Activated naive CD4-positive, alpha-beta T cell treated with anti-CD3 and anti-CD28 coated beads, Interleukin-2, amount 10 ng/mL, durations not matched to agents 7 days and 5 days (primary cell): ENCODE results near the gene DENND4B.

ENCODE experiments used
- CTCF ChIA-PET: fragments of 350-600 bp; sonication (Branson Sonifier 250); formaldehyde crosslinking; loops from one replicate; lab custom pipeline; 2021; ENCODE audit warnings: antibody characterized with exemption; lab: Charles Lee
- DNase-seq: peaks from one replicate; pipeline ENCODE4 v3.0.0-alpha.2; 2020
- H3K27ac Mint-ChIP-seq: one replicate; pipeline ENCODE4 v1.8.0; 2021; ENCODE audit warnings: mild to moderate bottlenecking, moderate library complexity, mixed read lengths
- H3K27me3 Mint-ChIP-seq: one replicate; pipeline ENCODE4 v1.8.0; 2021; ENCODE audit warnings: mild to moderate bottlenecking, mixed read lengths
- H3K36me3 Mint-ChIP-seq: one replicate; pipeline ENCODE4 v1.8.0; 2021; ENCODE audit warnings: mixed read lengths
- H3K4me1 Mint-ChIP-seq: one replicate; pipeline ENCODE4 v1.8.0; 2021; ENCODE audit warnings: mixed read lengths
- H3K4me3 Mint-ChIP-seq: one replicate; pipeline ENCODE4 v1.8.0; 2021; ENCODE audit warnings: mild to moderate bottlenecking, moderate library complexity, mixed read lengths
- H3K9me3 Mint-ChIP-seq: one replicate; pipeline ENCODE4 v1.8.0; 2021; ENCODE audit warnings: mixed read lengths

Gene DENND4B

DNA sequence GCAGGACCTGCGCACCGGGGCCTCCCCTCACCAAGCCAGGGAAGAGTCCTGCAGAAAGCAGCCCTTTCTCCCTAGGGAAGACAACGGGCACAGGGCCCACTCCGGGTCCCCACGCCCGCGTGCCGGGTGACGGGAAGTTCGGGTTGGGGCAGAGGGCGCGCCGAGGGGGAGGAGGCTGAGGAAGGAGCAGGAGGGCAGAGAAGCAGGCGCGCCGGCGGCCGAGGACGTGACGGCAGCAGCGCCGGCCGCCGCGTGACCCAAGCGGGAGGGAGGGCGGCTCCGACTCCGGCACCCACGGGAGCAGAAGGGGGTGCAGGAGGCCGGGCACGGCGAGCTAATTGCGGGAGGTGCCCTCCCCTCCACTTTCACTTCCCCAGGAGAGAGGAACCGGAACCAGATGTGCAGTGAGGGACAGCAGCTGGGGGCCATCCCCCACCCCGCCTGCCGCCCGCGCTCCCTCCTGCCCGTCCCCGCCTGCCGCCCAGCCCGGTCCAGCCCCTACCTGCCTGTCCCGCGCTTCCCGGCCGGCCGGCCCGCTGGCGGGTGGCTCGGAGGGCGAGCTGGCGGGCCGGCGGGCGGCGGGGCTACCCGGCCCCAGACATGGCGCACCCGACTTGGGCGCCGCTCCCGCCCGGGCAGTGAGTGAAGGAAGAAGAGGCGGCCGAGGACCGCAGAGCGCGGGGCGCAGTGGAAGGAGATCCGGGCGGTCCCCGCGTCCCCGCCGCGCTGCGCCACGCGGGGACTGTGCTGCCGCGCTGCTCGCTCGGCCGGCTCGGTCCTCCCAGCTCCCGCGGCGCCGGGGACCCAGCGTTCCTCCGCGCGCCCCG lies 510 bp downstream of the DENND4B start:
- H3K27me3 Mint-ChIP-seq: peaks cover 4% of the 10 kb centered on the region
- H3K9me3 Mint-ChIP-seq: no peaks in the 10 kb centered on the region
- H3K36me3 Mint-ChIP-seq: peaks cover 65% of the 10 kb centered on the region

DNA sequence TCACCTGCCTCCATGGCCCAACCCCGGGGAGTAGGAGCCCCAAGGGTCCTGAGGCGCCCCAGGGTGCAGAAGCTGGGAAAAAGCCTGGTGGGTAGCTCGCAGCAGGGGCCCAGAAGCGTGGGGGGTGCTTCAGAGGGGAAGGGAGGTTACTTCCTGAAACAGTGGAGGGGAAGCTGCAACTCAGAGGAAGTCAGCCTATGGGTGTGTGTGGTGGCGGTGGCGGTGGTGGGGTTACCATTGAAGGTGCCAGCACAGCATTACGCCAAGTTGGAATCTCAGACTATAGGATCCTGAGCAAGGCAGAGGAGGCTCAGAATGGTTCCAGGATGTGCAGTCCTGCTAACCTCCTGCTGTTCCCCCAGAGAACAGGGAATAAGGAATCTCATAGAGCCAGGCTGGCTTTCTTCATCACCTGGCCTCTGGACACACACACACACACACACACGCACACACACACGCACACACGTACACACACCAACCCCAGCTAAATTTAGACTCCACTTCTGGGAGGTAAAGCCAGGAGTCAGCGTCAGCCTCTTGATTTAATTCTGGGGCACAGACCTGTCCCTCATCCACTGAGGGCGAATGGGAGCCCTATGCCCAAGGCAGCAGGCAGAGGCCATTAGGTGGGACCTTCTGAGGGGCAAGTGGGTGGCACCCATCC lies 1.3 kb downstream of the DENND4B start:
- Mint-ChIP-seq H3K27ac (peak overlapping the region; percentile 99), H3K9me3 (no peaks in the 10 kb centered on the region), H3K4me3 (peak overlapping the region; percentile 96), H3K27me3 (peaks cover 4% of the 10 kb centered on the region), H3K4me1 (peaks cover 42% of the 10 kb centered on the region), H3K36me3 (peaks cover 62% of the 10 kb centered on the region)
- DNase-seq: peak; percentile 90
- CTCF ChIA-PET: interaction anchor here (0.7 to 3.3 kb wide), 17 partner anchors 9 to 268 kb away, joined by 3 to 23 read pairs (median 6); partner anchors contain the start of genes CREB3L4, GATAD2B, JTB and RAB13

More for the DNA sequence above, 510 bp downstream of the DENND4B start:
- Mint-ChIP-seq H3K27ac (peak overlapping the region; percentile 99), H3K4me1 (peaks cover 40% of the 10 kb centered on the region), H3K4me3 (peak overlapping the region; percentile 96)
- CTCF ChIA-PET: interaction anchor here (0.6 to 3.3 kb wide), 16 partner anchors 10 to 380 kb away, joined by 3 to 23 read pairs (median 4); partner anchors contain the start of genes CREB3L4, GATAD2B, JTB and RAB13
- peak; percentile 87 for DNase-seq

DNA sequence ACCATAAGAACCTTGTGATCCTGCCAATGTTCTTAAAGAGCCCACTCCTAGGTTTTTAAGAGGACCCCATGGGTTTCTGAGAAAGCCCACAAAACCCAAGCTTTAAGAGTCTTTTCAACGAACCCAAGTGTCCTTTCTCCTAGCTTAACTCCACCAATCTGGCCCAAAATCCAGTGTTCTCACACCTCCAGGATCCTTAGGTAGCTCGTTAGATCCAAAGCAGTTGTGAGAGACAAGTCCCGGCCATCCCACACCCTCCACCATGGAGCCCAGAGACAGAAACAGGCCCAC lies 1.7 kb downstream of the DENND4B start:
- CTCF ChIA-PET: interaction anchor here (0.7 to 3.3 kb wide), 14 partner anchors 10 to 267 kb away, joined by 3 to 23 read pairs (median 6); partner anchors contain the start of genes CREB3L4, GATAD2B, JTB and RAB13
- DNase-seq: no peak
- Mint-ChIP-seq H3K4me1 (peaks cover 43% of the 10 kb centered on the region), H3K36me3 (peaks cover 64% of the 10 kb centered on the region), H3K4me3 (peak overlapping the region; percentile 96), H3K9me3 (no peaks in the 10 kb centered on the region), H3K27me3 (peaks cover 4% of the 10 kb centered on the region), H3K27ac (peak overlapping the region; percentile 99)

DNA sequence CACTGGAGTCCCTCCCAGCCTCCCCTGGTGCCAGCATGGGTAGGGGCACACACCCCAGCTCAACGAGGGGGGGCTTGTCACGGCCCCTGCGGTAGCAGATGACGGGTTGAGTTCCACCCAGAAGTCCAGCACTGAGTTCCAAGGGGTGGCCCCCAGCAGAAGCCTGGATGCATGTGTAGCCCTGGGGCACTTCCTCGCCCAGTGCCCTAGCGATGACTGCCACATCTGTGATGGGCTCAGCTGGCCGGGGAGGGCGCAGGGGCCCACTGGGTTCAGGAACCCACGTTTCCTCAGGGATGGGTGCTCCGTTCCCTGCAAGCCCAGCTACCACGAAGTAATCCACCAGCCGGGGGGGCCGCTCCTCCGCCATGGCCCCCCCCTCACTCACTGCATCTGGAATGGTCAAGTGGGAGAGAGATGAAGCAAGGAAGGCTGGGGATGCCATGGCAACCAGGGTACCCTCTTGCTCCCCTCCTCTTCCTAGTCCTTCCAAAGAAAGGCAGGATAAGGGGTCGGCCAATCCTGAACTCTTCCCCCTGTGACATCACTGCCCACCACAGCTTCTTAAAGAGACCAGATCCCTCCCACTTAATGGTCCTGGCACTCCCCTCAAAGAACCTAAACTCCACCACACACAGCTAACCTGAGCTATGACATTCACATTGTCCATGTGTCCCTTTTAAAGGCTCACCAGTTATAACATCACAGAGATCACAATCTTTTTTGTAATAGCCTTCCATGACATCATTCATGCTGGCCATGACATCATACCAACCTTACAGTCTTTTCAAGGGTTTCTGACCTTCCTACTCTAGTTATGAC lies 2.3 kb downstream of the DENND4B start:
- peaks cover 4% of the 10 kb centered on the region for H3K27me3 Mint-ChIP-seq
- peak overlapping the region; percentile 99 for H3K27ac Mint-ChIP-seq
- no peaks in the 10 kb centered on the region for H3K9me3 Mint-ChIP-seq
- peak overlapping the region; percentile 96 for H3K4me3 Mint-ChIP-seq
- CTCF ChIA-PET: interaction anchor here (0.7 to 3.3 kb wide), 13 partner anchors 11 to 267 kb away, joined by 3 to 23 read pairs (median 5); partner anchors contain the start of genes CREB3L4, GATAD2B, JTB and RAB13
- peaks cover 69% of the 10 kb centered on the region for H3K36me3 Mint-ChIP-seq
- no peak for DNase-seq
- peaks cover 43% of the 10 kb centered on the region for H3K4me1 Mint-ChIP-seq

DNA sequence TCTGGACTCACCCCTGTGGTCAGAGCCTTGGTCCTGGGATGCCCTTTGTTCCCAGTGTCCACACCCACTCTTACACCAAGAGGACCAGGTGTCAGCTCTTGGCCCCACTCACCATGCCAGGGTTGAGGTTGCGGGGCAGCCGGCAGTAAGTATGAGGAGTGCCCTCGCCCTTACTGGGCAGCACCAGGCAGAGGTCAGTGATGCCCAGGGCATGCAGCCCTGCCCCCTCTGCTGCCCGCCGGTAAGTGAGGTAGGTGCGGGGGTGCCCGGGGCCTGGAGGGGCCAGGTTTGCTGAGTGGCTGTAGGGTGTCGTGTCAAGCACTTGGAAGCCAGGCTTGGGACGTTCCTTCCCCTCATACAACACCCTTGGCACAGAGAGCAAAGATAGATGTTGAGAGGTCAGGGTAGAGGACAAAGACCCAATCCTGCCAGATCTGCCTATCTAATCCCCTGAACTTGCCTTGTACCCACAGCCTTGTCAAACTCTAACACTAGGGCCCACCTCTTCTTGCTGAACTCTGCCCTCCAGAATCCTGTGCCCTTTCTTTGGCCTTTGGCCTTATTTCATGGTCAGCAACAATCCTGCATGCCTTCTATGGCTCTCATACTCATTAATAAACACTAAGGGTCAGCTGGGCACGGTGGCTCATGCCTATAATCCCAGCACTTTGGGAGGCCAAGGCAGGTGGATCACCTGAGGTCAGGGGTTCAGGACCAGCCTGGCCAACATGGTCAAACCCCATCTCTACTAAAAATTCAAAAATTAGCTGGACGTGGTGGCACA lies 3.6 kb downstream of the DENND4B start:
- peaks cover 43% of the 10 kb centered on the region for H3K4me1 Mint-ChIP-seq
- H3K4me3 Mint-ChIP-seq: peak overlapping the region; percentile 20
- CTCF ChIA-PET: interaction anchor here (1.0 kb wide), 1 partner anchor 120 kb away, joined by 3 read pairs; no protein-coding TSS in a partner anchor
- peaks cover 64% of the 10 kb centered on the region for H3K36me3 Mint-ChIP-seq
- peaks cover 4% of the 10 kb centered on the region for H3K27me3 Mint-ChIP-seq
- no peak for DNase-seq
- H3K9me3 Mint-ChIP-seq: no peaks in the 10 kb centered on the region
- peak overlapping the region; percentile 45 for H3K27ac Mint-ChIP-seq

DNA sequence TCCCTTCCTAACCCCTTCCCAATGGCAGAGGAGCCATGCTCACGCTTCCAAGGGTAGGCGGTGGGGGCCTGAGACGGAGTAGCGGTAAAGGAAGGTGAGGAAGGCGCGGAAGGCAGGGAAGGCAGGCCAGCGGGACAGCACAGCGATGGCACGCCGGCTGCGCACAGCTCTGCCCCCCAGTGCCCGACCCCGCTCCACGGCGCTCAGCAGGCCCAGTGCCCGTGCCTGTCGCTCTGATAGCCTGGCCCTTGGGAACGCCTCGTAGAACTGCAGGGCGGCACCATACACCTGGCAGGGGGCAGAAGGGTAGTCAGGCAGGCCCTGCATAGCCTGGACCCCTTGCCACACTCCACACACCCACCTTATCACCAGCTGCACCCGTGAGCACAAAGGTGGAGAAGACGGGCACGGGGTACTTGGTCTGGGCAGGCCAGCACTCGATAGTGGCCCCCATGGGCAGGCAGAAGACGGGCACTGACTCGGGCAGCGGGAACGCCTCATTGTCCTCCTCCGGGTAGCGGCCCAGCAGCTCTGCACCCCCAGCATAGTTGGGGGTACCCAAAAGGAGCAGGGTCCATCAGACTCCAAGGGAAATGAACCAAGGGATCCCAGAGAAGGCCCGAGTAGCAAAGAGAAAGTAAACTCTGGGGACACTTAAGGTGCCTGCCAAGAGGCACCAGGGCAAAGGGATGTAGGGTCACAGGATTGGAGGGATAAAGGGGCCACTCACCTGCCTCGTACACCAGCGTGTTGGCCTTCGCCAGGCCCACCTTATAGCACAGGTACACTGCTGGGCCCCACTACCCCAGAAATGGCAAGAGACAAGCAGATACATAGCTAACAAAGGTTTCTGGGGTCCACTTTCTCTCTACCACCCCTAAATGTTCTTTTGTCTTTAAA lies 4.4 kb downstream of the DENND4B start:
- CTCF ChIA-PET: no interaction called here
- H3K4me3 Mint-ChIP-seq: no peak overlapping the region
- peaks cover 66% of the 10 kb centered on the region for H3K36me3 Mint-ChIP-seq
- H3K9me3 Mint-ChIP-seq: no peaks in the 10 kb centered on the region
- DNase-seq: no peak
- peaks cover 4% of the 10 kb centered on the region for H3K27me3 Mint-ChIP-seq
- H3K27ac Mint-ChIP-seq: peak overlapping the region; percentile 45
- H3K4me1 Mint-ChIP-seq: peaks cover 42% of the 10 kb centered on the region

DNA sequence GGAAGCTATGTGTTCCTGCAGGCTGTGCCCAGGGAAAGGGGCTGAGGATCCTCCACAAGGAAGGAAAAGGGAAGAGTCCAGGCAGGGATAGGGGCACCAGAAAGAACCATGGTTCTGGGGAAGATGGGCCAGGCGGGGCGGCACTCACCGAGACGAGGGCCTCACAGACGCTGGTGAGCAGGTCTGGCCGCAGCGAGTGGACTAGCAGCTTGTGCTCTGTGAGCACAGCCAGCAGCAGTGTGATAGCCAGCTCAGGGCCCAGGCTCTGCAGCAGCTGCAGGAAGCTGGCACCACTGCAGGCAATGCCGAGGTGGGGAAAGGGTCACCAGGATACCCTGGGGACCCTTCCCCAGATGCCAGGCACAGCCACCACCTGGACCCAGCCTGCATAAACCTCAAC lies 5.8 kb downstream of the DENND4B start:
- peaks cover 75% of the 10 kb centered on the region for H3K36me3 Mint-ChIP-seq
- H3K27me3 Mint-ChIP-seq: peaks cover 4% of the 10 kb centered on the region
- no peak for DNase-seq
- H3K4me1 Mint-ChIP-seq: peaks cover 37% of the 10 kb centered on the region
- no peak overlapping the region for H3K4me3 Mint-ChIP-seq
- no peaks in the 10 kb centered on the region for H3K9me3 Mint-ChIP-seq
- CTCF ChIA-PET: no interaction called here
- H3K27ac Mint-ChIP-seq: peak overlapping the region; percentile 66

DNA sequence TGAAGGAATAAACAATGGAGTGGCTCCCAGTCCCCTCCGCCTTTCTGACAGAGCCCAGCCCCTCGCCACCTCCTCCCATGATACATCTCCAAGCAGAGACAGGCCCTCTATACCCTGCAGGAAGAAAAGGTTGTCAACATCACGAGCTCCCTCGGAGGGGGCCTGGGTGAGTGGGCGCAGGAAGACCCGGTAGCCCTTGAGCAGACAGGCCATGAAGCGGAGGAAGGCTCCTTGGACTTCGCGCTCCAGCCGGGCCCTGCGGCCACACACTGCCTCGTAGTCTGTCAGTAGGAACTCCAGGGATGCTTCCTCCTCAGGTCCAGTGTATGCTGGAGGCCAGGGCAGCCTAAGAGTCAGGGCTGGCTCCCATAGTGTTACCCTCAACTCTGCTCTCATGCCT lies 7.0 kb downstream of the DENND4B start:
- H3K36me3 Mint-ChIP-seq: peaks cover 78% of the 10 kb centered on the region
- no peak overlapping the region for H3K27ac Mint-ChIP-seq
- H3K9me3 Mint-ChIP-seq: no peaks in the 10 kb centered on the region
- peaks cover 33% of the 10 kb centered on the region for H3K4me1 Mint-ChIP-seq
- H3K4me3 Mint-ChIP-seq: no peak overlapping the region
- DNase-seq: peak; percentile 11
- no peaks in the 10 kb centered on the region for H3K27me3 Mint-ChIP-seq
- CTCF ChIA-PET: interaction anchor here (1.1 to 1.3 kb wide), 2 partner anchors 15 to 17 kb away, joined by 3 read pairs; partner anchors contain the start of gene GATAD2B

DNA sequence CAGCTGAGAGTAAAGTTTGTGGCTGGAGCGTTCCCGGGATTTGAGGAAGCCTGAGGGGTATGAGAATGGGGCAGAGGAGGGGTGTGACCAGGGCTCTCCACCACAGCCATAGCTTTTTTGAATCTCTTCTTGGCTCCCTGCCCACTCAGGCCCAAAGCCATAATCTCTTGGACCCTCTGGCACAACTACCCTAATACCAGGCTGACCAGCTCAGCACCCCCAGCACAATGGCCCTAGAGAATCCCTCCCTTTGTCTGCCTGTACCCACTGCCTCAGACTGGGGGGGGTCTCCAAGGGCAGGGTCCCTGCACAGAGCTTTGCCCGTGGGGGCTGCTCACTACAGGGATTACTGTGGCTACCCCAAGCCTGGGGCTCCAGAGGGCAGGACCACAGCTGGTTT lies 7.5 kb downstream of the DENND4B start:
- H3K36me3 Mint-ChIP-seq: peaks cover 78% of the 10 kb centered on the region
- H3K4me1 Mint-ChIP-seq: peaks cover 28% of the 10 kb centered on the region
- no peaks in the 10 kb centered on the region for H3K27me3 Mint-ChIP-seq
- no peak overlapping the region for H3K4me3 Mint-ChIP-seq
- no peak overlapping the region for H3K27ac Mint-ChIP-seq
- CTCF ChIA-PET: interaction anchor here (1.1 kb wide), 1 partner anchor 15 kb away, joined by 3 read pairs; no protein-coding TSS in a partner anchor
- no peaks in the 10 kb centered on the region for H3K9me3 Mint-ChIP-seq
- DNase-seq: peak; percentile 16

DNA sequence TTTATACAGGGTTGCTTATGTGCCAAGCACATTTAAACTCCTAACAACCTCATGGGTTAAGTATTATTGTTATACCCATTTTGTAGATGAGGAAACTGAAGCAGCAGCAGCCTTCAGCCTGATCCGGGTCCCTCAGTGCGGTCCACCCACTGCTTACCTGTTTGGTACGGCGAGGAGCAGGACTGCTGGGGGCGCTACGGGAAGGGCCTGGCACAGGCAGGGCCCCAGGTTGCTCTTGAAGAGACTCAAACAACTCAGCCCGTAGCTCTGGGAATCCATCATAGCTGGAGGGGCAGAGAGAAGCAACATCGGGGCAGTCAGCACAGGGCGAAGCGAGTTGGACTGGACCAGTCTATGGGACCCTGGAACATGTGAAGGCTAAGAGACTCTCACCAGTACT lies 9.2 kb downstream of the DENND4B start:
- no peaks in the 10 kb centered on the region for H3K27me3 Mint-ChIP-seq
- no peak overlapping the region for H3K27ac Mint-ChIP-seq
- no peak overlapping the region for H3K4me3 Mint-ChIP-seq
- CTCF ChIA-PET: no interaction called here
- peaks cover 76% of the 10 kb centered on the region for H3K36me3 Mint-ChIP-seq
- H3K9me3 Mint-ChIP-seq: no peaks in the 10 kb centered on the region
- peak; percentile 14 for DNase-seq
- peaks cover 11% of the 10 kb centered on the region for H3K4me1 Mint-ChIP-seq

DNA sequence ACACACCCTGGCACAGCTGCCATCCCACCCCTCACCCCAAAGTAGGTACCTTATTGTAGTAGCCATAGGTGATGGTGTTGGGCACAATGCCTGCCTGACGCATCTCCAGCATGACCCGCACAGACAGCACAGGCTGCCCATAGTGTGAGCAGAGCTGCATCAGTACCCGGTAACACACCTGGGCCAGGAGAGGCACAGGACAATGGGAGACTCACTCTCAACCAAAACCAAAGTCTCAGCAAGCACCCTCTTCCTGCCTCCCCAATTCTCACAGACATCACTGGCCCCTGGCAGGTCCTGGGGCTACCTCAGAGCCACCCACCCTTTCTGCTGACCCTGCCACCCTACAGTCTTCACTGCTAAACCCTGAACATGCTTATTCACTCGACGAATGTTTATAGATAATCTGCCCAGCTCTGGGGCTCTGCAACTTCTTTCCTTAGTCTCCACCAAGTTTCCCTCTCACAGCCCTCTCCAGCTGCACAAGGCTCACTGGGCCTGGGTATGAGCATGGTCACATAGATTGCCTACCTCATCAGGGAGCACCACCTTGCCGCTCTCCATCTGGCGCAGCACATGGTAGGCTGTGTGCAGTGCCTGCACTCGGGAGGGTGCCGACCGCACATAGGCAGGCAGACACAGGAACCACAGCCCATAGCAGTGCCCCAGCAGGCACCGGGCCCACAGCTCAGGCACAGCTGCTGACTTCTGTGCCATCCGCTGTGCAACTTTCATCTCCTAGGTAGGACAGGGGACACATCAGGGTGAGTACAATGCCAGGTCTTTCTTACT lies 10.3 kb downstream of the DENND4B start:
- Mint-ChIP-seq H3K36me3 (peaks cover 71% of the 10 kb centered on the region), H3K4me1 (peaks cover 6% of the 10 kb centered on the region), H3K27ac (peak overlapping the region; percentile 11), H3K4me3 (no peak overlapping the region), H3K27me3 (no peaks in the 10 kb centered on the region), H3K9me3 (no peaks in the 10 kb centered on the region)
- DNase-seq: peak; percentile 8
- CTCF ChIA-PET: no interaction called here

DNA sequence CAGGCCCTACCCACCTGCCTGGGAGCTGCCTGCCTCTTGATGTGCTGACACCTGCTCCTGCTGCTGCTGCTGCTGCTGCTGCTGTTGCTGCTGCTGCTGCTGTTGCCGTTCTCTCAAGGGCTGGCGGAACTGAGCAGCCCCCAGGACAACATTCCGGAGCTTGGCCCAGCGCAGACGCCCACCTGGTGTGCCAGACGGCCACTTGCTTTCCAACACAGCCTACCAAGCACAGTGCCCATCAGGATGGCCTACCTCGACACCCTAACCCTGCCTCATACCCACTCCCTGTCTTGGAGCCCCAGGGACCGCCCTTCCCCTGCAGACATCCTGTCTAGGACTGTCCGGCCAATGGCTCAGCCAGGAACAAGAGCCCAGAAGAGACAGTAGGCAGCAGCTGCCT lies 11.8 kb downstream of the DENND4B start:
- no peaks in the 10 kb centered on the region for H3K27me3 Mint-ChIP-seq
- no peak overlapping the region for H3K4me3 Mint-ChIP-seq
- H3K9me3 Mint-ChIP-seq: no peaks in the 10 kb centered on the region
- no peaks in the 10 kb centered on the region for H3K4me1 Mint-ChIP-seq
- H3K27ac Mint-ChIP-seq: peak overlapping the region; percentile 37
- DNase-seq: peak; percentile 9
- peaks cover 71% of the 10 kb centered on the region for H3K36me3 Mint-ChIP-seq
- CTCF ChIA-PET: no interaction called here
